Left ventricle myocardium superior (tissue), 1 donor: ENCODE measurements around the gene MOCS1. TPM values are rescaled to one million over a fixed set of nuclear protein-coding genes. Genes with fewer than 3 reads are reported as not detected.
A peak's percentile ranks its signal among the peaks of the same experiment; 100 is the strongest.

Source experiments
- ATAC-seq: fragments of 200-7000 bp; cut with Tn5 transposase; one replicate; pipeline ENCODE4 v1.9.1; 2020; ENCODE audit warnings: mild to moderate bottlenecking, moderate library complexity
- DNase-seq: peaks from one replicate; pipeline ENCODE4 v3.0.0-alpha.2; 2020
- intact Hi-C: fragments of 100-400 bp; cut with micrococcal nuclease; formaldehyde crosslinking; loops from one replicate; pipeline ENCODE4 v1.11.0; 2022
- total RNA-seq: library from RNA; stranded (reverse); fragmentation: NEBNext Ultra II Directional; extraction: Animal tissue kit (Norgen Biotek cat#: 25700); gene quantifications from one replicate; pipeline ENCODE4 v1.2.1, GENCODE V29; 2021
- donor health status: DM: no; HTN: yes; CAD: no; lungs with severe emphysema.

The MOCS1 gene
- total RNA-seq, 1 donor from 2014 or later = 24.7 TPM

DNA sequence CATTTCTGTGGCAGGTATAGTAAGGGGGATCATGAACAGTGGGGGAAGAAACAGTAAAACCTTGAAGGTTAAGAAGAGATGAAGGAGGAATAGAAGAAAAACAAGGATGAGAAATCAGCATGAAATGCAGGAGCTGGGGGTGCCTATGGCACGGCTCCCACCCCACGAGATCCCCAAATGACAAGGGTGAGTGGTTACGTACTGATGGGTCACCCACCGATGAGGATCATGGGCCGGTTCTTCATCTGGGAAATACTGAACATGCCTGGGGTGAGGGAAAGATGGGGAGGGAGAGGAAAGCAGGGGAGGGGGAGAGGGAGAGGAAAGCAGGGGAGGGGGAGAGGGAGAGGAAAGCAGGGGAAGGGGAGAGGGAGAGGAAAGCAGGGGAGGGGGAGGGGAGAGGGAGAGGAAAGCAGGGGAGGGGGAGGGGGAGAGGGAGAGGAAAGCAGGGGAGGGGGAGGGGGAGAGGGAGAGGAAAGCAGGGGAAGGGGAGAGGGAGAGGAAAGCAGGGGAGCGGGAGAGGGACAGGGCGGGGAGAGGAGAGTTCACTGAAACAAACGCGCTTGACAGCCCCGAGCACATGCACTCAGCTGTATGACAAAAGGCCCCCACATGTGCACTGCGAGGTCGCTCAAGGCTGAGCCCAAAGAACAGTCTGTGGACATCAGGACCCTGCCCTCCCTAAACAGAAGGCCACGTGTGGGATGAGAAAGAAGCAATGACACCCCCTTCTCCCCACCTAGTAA, 25.3 kb downstream of the MOCS1 start:
- intact Hi-C loops = no loop called here
- ATAC-seq = no peak
- no peak for DNase-seq

DNA sequence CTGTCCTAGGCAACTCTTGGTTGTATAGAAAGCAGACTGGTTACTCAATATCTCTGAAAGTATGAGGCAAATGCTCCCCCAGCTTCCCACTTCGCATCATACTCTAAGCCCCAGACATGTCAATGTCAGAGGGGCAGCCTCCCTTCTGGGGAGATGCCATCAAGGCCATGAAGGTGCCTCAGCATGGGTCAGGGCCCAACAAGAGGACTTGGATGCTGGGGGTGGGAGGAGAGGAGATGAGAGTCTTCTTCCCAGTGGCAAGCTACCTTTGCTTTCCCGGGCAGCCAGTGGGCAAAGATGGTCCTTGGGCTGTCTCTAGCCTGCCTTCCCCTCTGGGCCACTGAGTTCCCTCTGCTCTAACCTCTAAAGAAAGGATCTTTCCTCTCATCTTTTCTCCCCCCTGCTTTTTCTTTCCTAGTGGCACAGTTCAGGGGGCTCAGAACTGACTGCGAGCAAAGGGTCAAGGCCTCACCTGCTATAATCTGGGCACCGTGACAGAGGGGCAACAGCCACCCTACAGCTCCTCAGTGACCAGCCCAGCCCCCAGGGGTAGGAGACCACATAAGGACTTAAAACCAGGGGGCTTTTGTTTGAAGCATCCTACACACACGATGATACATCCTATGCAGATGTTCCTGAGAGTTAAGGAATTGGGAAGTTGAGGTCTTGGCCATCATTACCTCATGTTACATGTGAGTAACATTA, 26.2 kb downstream of the MOCS1 start:
- intact Hi-C loops = no loop called here
- ATAC-seq = no peak
- no peak for DNase-seq

DNA sequence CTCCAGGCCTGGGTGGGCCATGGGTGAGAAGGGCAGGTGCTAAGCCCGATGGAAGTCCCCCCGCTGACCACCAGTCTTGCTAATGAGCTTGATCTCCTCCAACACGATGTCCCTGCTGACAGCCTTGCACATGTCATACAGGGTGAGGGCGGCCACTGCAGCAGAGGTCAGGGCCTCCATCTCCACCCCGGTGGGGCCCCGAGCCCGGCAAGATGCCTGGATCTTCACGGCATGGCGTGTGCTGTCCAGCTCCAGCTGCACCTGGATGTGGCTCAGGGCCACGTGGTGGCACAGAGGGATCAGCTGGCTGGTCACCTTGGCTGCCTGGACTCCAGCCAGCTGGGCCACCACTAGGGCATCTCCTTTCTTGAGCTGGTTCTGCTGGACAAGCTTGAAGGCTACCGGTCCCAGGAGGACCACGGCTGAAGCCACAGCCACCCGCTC, 27.9 kb downstream of the MOCS1 start:
- DNase-seq (no peak), ATAC-seq (no peak)
- intact Hi-C loops = no loop called here

DNA sequence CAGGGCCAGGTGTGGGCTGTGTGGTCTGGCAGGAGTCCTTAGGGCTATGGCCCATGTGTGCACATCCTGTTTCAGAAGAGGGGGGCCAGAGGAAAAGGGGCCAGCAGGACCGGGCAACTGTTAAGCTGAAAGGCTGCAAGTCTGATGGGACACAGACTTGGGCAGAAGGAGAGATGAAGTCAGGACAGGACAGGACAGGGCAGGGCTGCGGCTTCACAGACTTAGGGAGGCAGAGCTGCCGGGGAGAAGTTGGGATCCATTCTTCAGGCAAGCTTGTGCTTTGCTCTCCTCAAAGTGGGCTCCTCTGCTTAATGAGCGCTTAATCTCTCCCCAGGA, 28.7 kb downstream of the MOCS1 start:
- DNase-seq (no peak), ATAC-seq (no peak)
- intact Hi-C loops = no loop called here

DNA sequence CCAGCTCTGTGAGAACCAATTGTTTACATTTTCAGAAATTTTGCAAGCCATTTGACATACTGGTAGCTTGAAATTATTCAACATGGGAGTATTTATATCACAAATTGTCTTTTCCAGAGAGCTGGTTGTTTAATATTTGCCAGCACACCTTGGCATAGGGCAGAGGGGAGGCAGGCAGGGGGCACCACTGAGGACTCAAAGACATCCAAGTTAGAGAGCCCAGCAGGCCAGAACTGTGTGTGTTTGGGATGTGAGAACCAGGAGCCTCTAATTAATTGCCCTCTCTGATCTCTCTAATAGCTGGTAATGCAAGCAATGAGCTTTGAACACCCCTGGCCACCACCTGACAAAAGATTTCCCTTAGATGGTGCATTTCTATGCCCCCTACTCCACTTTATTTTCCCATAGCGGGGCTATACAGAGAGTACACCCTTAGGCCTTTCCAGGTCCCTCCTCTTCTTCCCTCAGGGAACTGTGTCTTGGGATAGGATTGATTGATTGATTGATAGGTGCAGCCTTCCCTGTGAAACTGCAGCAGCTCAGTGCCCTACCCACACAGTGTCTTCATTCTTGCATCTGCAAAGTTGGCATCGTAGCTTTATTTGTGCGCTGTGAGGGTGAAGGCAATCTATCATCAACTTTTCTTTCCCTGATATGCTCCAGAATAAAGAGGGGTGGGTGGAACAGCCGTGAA, 29.2 kb downstream of the MOCS1 start:
- DNase-seq (no peak), ATAC-seq (no peak)
- intact Hi-C loops = no loop called here

DNA sequence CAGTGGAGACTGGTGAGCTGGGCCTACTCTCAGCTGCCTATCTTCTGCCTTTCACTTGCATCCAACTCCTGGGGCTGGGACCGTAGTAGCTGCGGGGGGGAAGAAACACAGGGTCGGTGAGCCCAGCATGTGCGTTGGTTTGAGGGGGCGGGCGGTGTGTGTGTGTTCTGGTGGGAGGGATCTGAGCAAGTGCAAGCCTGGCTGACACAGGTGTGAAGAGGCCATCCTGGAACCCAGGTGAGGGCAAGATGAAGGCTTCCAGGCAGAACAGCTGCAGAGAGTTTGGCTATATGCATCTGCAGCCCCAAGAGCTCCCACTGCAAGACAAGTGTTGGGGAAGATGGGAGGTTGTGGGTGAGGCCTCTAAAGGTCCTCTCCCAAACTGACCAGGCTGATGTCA, 30.6 kb downstream of the MOCS1 start:
- ATAC-seq (no peak), DNase-seq (no peak)
- intact Hi-C loops = no loop called here

DNA sequence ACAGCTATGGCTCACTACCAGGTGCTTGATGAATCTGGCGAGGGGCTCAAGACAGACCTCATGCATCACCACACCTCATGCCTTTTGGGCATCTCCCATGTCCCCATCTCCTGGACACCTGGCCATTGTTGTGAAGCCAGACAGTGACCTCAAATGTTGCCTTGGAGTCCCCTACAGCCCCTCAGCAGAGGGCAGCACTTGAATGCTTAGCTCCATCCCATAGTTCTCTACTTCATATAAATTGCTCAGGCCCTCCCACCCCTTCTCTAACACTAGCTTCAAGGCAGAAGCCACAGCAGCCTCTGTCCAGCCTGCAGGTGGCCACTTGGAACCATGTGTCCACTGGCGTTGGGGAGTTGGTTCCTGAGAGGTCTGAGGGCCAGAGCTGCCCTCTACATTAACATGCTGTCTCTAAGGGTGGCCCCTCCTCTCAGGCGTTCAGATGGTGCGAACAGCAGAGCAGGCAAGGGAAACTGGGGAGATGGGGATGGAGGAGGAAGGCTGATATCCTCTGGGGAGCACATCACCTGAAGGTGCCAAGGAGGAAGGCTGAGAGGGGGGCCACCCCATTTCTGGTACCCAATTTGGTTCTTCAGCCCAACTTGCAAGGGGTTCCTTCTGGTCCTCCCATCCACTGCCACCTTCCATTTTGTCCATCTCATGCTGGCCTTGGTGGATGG, 31.3 kb downstream of the MOCS1 start:
- intact Hi-C loops = no loop called here
- DNase-seq (no peak), ATAC-seq (no peak)

DNA sequence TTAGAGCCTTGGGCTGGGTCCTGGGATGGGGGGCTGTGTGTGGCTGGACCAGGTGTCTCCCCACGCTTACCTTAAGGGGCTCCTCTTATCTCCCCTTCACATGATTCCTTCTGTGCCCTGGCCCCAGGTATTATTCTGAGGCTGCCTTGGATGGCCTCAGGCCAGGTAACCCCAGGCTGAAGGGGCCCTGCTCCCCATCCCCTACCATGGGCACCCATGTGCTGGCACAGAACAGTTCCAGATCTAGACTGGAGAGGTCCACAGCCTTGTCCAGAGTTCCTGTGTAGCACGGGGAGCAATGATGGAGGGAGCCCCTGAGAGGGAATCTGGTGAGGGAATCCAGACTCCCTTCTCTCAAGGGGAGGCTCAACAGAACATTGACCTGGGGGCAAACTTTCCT, 32.1 kb downstream of the MOCS1 start:
- intact Hi-C loops = no loop called here
- peak; percentile 3 for ATAC-seq
- DNase-seq = no peak

DNA sequence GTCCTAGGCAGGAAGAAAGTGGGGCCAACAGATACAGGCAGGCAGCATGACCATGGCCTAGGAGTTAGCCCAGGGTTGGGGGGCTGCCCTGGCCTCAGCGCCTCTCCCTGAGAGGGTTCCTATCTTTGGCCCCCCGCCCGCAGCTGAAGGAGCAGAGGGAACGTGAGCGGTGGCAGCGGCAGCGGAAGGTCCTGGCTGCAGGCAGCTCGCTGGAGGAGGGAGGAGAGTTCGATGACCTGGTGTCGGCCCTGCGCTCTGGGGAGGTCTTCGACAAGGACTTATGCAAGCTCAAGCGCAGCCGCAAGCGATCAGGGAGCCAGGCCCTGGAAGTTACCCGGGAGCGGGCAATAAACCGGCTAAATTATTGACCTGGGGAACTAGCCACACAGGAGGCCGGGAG, 32.6 kb downstream of the MOCS1 start:
- intact Hi-C loops = no loop called here
- DNase-seq (no peak), ATAC-seq (no peak)

DNA sequence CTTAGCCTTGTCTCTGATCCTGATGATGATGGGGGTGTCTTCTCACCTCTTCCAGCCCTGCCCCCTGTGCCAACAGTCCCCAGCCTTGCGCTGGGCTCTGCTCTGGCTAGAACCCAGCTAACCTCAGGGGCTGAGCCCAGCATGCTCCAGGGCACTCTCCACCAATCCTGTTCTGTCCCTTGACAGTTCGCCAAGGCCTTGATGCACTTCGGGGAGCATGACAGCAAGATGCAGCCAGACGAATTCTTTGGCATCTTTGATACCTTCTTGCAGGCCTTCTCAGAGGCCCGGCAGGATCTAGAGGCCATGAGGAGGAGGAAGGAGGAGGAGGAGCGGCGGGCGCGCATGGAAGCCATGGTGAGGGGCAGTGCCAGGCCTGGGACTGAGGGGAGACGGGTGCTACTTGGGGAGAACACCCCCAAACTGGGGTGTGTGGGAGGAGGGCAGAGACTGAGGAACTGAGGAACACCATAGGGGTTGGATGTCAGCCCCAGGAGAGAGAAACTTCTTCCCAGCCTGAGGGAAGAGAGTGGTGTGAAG, 33.1 kb downstream of the MOCS1 start:
- DNase-seq (no peak), ATAC-seq (no peak)
- intact Hi-C loops = no loop called here

DNA sequence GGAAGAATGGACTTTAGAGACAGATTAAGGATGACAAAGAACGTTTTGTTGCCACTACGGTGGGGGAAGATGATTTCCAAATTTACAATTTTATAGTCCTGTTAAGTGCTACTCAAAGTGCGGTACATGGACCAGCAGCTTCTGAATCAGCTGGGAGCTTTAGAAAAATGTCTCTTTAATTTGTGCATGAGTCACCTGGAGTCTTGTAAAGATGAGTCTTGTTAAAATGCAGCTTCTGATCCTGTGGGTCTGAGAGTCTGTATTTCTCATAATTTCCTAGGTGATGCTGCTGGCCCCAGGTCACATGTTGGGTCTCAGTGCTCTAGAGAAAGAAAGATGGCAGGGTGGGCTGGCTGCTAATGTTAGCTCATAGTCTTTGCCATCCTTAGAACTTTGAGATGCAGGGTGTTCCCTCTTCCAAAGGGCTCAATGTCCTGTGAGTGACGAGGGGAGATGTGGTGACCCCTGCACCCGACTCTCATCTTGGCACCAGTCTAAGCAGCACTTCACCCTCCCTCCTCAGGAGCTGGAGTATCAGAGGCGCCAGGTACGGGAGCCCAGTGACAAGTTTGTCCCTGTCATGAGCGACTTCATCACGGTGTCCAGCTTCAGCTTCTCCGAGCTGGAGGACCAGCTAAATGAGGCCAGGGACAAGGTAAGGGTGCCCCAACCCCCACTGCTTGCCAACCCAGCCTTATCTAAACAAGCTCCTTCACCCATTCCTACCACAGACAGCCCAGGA, 34.5 kb downstream of the MOCS1 start:
- intact Hi-C loops = no loop called here
- DNase-seq (no peak), ATAC-seq (no peak)

DNA sequence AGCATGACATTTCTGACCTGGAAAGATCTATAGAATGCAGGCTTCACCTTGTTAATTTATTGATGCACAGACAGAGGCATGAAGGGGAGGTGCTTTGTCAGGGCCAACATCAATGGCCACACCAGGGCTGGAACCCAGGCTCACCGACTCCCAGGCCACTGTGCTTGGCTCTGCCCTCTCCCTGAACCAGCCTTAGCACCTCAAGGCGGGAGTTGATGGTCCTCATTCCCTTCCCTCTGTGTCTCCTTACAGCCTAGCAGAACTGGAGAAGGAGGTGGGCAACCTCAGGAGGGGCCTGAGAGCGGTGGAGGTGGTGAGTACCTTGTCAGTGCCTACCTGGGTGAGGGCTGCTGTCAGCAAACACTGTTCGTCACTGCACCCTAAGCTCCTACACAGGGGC, 35.6 kb downstream of the MOCS1 start:
- DNase-seq (no peak), ATAC-seq (no peak)
- intact Hi-C loops = no loop called here

DNA sequence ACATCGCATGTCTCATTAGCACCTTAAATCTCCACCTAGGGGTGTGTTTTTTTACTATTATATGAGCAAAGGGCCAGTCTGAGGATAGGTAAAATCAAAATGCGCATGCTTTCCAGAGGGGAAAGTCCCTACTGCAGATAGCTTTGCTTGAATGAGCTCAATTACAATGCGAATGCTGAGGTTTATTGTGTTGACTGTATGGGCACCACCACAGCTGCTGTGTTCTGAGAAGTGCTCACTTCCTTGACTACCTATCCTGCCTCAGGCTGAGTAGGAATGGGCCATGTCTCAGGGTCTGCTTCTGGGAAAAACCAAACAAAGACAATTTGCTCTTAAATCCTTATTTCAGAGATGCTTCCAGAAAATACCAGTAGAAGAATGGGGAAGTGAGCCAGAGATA, 36.6 kb downstream of the MOCS1 start:
- DNase-seq (no peak), ATAC-seq (no peak)
- intact Hi-C loops = no loop called here

DNA sequence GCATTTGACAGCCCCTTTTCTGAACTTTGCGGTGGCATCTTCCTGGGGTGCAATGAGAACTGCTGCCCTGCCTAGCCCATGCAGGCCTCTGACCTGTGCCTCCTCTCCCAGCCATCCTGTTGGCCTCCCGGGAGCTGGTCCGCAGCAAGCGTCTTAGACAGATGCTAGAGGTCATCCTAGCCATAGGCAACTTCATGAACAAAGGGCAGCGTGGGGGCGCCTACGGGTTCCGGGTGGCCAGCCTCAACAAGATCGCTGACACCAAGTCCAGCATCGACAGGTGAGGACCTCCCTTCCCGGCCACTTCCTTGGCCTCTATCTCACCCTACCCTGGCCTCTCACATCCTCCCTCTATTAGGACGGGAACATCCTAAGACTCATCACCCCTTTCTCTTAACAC, 37.6 kb downstream of the MOCS1 start:
- no peak for ATAC-seq
- no peak for DNase-seq
- intact Hi-C loops = no loop called here

DNA sequence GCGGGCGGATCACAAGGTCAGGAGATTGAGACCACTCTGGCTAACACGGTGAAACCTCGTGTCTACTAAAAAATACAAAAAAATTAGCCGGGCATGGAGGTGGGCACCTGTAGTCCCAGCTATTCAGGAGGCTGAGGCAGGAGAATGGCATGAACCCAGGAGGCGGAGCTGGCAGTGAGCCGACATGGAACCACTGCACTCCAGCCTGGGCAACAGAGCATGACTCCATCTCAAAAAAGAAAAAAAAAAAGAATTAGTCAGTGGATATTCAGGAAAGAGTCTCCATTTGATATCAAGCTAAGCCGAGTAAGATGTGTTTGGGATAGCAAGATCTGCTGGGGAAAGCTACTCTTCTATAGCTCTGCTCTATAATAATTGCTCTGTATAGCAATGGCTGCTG, 41.0 kb downstream of the MOCS1 start:
- no peak for ATAC-seq
- intact Hi-C loops = no loop called here
- no peak for DNase-seq

DNA sequence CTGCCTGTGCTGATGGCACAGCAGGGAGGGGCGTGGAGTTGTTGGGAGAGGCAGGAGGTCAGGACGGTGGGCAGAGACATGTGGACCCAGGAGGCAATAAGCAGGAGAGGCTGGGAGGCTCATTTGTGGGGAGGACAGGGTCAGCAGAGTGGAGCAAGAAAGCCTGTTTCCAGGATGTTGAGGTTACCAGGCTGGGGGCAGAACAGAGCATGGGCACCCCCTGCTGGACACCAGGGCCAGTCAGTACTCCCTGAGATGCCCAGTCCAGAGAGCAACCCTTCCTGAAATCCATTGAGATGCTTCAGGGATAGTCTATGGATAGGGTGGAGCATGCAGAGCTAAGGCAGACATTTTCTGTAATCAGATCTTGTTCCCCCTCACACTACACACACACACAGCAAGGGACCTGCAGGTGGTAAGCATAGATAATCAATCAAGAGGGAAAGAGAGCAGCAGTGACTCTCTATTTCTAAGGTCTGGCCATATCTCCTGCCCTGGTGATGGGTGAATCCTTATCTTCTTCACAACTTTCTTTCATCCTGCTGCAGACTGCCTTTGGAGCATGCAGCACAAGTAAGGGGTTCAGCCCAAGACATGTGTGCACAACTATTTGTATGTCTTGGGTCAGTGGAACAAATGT, 41.7 kb downstream of the MOCS1 start:
- ATAC-seq (peak; percentile 58), DNase-seq (peak; percentile 77)
- intact Hi-C loops = no loop called here

DNA sequence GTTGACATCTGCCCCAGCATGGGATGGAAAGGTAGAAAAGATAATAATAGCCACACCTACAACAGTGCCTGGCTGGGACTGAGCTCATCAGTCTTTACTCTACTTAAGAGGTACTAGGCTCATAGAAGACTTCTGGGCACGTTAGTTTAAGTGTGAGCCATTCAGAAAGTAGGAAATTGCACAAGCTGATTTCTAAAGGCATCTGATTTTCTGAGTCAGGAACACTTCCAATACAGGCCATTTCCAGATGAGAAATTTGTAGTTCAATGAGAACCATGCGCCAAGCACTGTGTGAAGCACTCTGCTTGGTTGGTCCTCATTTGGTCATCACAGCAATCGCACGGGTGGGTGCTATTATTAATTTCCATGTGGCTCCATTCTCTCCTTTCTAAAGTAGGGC, 42.3 kb downstream of the MOCS1 start:
- intact Hi-C loops = no loop called here
- DNase-seq (no peak), ATAC-seq (no peak)

DNA sequence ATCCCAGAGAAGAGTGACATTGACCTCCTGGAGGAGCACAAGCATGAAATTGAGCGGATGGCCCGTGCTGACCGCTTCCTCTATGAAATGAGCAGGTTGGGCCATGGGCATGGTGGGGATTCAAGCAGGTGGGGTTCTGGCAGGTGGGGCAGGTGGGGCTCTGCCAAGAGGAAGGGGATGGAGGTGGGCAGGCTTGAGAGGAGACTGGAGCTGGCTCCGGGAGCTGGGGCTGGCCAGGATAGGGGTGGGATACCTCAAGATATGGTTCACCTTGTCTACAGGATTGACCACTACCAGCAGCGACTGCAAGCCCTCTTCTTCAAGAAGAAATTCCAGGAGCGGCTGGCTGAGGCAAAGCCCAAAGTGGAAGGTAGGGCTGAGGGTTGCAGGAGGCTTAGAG, 42.9 kb downstream of the MOCS1 start:
- no peak for DNase-seq
- intact Hi-C loops = no loop called here
- ATAC-seq = no peak

DNA sequence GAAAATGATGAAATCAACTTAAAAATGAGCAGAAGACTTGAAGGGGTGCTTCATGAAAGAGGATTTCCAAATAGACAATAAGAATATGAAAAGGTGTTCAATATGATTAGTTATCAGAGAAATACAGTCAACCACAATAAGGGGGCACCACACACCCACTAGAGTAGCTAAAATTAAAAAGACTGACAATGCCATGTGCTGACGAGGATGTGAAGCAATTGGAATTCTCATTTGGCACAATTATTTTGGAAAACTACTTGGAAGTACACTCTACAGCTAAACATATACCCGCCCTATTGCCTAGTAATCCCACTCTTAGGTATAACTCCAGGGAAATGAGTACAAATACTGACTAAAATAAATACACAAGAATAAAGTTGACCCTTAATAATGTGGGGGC, 45.0 kb downstream of the MOCS1 start:
- intact Hi-C loops = no loop called here
- ATAC-seq = no peak
- no peak for DNase-seq
